GM12864 (cell line): ENCODE measurements around the gene RPS27L.

Experiments used
- DNase-seq: peaks from one replicate; pipeline ENCODE4 v3.0.0-alpha.2; 2011; ENCODE audit warnings: low read depth
- H3K4me3 ChIP-seq: 2 replicates; pipeline ENCODE4 v1.5.1; 2011; ENCODE audit warnings: mild to moderate bottlenecking, low read depth, low read length, control low read depth
- CTCF ChIP-seq: IDR thresholded peaks from 2 replicates; pipeline ENCODE4 v1.5.1; 2011; ENCODE audit warnings: low read depth, mild to moderate bottlenecking, moderate library complexity, low read length, control low read depth, inconsistent platforms; ENCODE audit errors: missing control alignments

The RPS27L gene

GRCh38 chr15:63191895-63192618 is 34.8 kb upstream of the RPS27L start:
- DNase-seq: peak; percentile 84
- no peak for TF ChIP-seq CTCF
- H3K4me3 ChIP-seq: peak overlapping the region; percentile 41

GRCh38 chr15:63190769-63191649 is 33.7 kb upstream of the RPS27L start:
- TF ChIP-seq CTCF: no peak
- DNase-seq: no peak
- peak overlapping the region; percentile 96 for H3K4me3 ChIP-seq

- H3K4me3 ChIP-seq: peak overlapping the region; percentile 96
- no peak for DNase-seq
- no peak for TF ChIP-seq CTCF
Observed at GRCh38 chr15:63189941-63190768, 32.9 kb upstream of the RPS27L start.

- no peak for TF ChIP-seq CTCF
- DNase-seq: peak; percentile 68
- peak within 1 kb of the TSS; percentile 96 for H3K4me3 ChIP-seq
Observed at GRCh38 chr15:63188926-63189871, 31.9 kb upstream of the RPS27L start, which contains the start of gene RAB8B. TSS of gene RAB8B (plus strand) at chr15:63189606. CDS start at chr15:63189625, 19 bp downstream.

GRCh38 chr15:63188247-63188925 is 31.1 kb upstream of the RPS27L start:
- peak overlapping the region; percentile 96 for H3K4me3 ChIP-seq
- no peak for DNase-seq

More at GRCh38 chr15:63188247-63188925, 31.1 kb upstream of the RPS27L start:
- TF ChIP-seq CTCF: no peak
